Natural killer cell (primary cell): ENCODE data around the gene SLC25A26. TPM values are rescaled to one million over a fixed set of nuclear protein-coding genes. Genes with fewer than 3 reads are reported as not detected.
A peak's percentile ranks its signal among the peaks of the same experiment; 100 is the strongest.

Source experiments
- ATAC-seq, 3 donors: fragments of 150-1000 bp in 2 of 3; fragments of 200-7000 bp in 1 of 3; cut with Tn5 transposase; 1 replicate in 1 of 3; 2 replicates in 2 of 3; pipeline ENCODE4 v1.10.0; 2021; ENCODE audit warnings: mild to moderate bottlenecking in 2 of 3, moderate library complexity in 2 of 3
- DNase-seq, 2 donors: peaks; one replicate each; pipeline versions ENCODE4 v3.0.0 to v3.0.0-alpha.2; 2013 to 2021; ENCODE audit warnings: mixed read lengths in 1 of 2
- H3K27ac ChIP-seq: one replicate; pipeline ENCODE4 v1.5.1; 2013; ENCODE audit warnings: mild to moderate bottlenecking, low read length
- H3K27me3 ChIP-seq: one replicate; pipeline ENCODE4 v1.6.1; 2013; ENCODE audit warnings: low read length; ENCODE audit not compliant: control insufficient read depth, insufficient read depth
- H3K36me3 ChIP-seq: one replicate; pipeline ENCODE4 v1.6.1; 2013; ENCODE audit warnings: low read length; ENCODE audit not compliant: control insufficient read depth, insufficient read depth
- H3K4me1 ChIP-seq: one replicate; pipeline ENCODE4 v1.6.1; 2013; ENCODE audit warnings: low read length; ENCODE audit not compliant: control insufficient read depth, insufficient read depth
- H3K4me3 ChIP-seq: one replicate; pipeline ENCODE4 v1.5.1; 2013; ENCODE audit warnings: low read length
- H3K9me3 ChIP-seq: one replicate; pipeline ENCODE4 v1.6.1; 2013; ENCODE audit warnings: low read length; ENCODE audit not compliant: control insufficient read depth, insufficient read depth
- H3K27ac Mint-ChIP-seq, 2 donors: one replicate each; pipeline ENCODE4 v1.8.0; 2022; ENCODE audit warnings: mild to moderate bottlenecking in 2 of 2, mixed read lengths in 2 of 2, moderate library complexity in 1 of 2
- H3K27me3 Mint-ChIP-seq, 2 donors: one replicate each; pipeline ENCODE4 v1.8.0; 2022; ENCODE audit warnings: low read depth in 2 of 2, mixed read lengths in 2 of 2
- H3K36me3 Mint-ChIP-seq: one replicate; pipeline ENCODE4 v1.8.0; 2022; ENCODE audit warnings: mixed read lengths
- H3K4me1 Mint-ChIP-seq, 2 donors: one replicate each; pipeline ENCODE4 v1.8.0; 2022; ENCODE audit warnings: mixed read lengths in 2 of 2
- H3K4me3 Mint-ChIP-seq: one replicate; pipeline ENCODE4 v1.8.0; 2022; ENCODE audit warnings: mild to moderate bottlenecking, moderate library complexity, mixed read lengths
- H3K9me3 Mint-ChIP-seq, 2 donors: one replicate each; pipeline ENCODE4 v1.8.0; 2022; ENCODE audit warnings: mixed read lengths in 2 of 2
- WGBS: methylation state at CpG from one replicate; pipeline ENCODE4 v1.1.7; 2013; ENCODE audit warnings: missing lambda C conversion rate; ENCODE audit not compliant: insufficient coverage; 5-methylcytosine and 5-hydroxymethylcytosine counted together
- intact Hi-C: fragments of 100-400 bp; cut with micrococcal nuclease; formaldehyde crosslinking; loops from one replicate; pipeline ENCODE4 v1.14.2; 2022
- total RNA-seq, 4 donors: library from RNA; stranded (reverse); fragments of 120-200 nt in 1 of 4; gene quantifications; one replicate each; pipeline versions ENCODE4 v1.2.3 to v1.2.4, GENCODE V29; 2013 to 2022
- TF ChIP-seq, protein P1 (sequence below): fragments of 200-600 bp; IDR thresholded peaks from one replicate; pipeline ENCODE4 v1.8.0; 2022; ENCODE audit warnings: antibody characterized with exemption

Gene SLC25A26
- total RNA-seq, 3 donors from 2014 or later (not counting 1 experiment from before 2014, with no cell fraction given), result 18.4 to 23.9 (median 23.3) TPM

DNA sequence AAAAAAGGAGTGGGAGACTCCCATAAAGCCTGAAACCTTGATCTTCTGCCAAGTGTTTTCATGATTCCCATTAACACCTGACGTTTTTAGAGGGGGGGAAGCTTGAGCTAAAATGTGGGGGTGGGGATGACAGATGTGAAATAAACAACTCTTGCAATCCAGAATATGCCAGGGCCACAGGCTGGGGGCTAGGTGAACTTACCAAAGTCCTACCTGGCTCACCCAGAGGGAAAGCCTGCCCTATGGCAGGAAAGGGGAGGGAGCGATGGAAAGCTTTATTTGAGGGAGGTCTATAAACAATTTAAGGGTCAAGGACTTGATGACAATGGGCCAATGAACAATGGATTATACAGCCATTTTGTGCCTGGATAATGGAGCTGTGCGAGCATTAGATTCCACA is 171.7 kb downstream of the SLC25A26 start:
- no peaks in the 10 kb centered on the region for H3K36me3 ChIP-seq
- H3K27me3 ChIP-seq, result no peaks in the 10 kb centered on the region
- peak overlapping the region; percentile 29 for H3K4me3 Mint-ChIP-seq
- TF ChIP-seq, protein P1, sequence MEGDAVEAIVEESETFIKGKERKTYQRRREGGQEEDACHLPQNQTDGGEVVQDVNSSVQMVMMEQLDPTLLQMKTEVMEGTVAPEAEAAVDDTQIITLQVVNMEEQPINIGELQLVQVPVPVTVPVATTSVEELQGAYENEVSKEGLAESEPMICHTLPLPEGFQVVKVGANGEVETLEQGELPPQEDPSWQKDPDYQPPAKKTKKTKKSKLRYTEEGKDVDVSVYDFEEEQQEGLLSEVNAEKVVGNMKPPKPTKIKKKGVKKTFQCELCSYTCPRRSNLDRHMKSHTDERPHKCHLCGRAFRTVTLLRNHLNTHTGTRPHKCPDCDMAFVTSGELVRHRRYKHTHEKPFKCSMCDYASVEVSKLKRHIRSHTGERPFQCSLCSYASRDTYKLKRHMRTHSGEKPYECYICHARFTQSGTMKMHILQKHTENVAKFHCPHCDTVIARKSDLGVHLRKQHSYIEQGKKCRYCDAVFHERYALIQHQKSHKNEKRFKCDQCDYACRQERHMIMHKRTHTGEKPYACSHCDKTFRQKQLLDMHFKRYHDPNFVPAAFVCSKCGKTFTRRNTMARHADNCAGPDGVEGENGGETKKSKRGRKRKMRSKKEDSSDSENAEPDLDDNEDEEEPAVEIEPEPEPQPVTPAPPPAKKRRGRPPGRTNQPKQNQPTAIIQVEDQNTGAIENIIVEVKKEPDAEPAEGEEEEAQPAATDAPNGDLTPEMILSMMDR, result no peak
- H3K27me3 Mint-ChIP-seq, result no peaks in the 10 kb centered on the region
- no peak overlapping the region for H3K4me3 ChIP-seq
- no peaks in the 10 kb centered on the region for H3K9me3 ChIP-seq
- H3K36me3 Mint-ChIP-seq, result no peaks in the 10 kb centered on the region
- peaks cover 30 to 35% of the 10 kb centered on the region in 2 donors for H3K4me1 Mint-ChIP-seq
- peaks cover 28% of the 10 kb centered on the region for H3K4me1 ChIP-seq
- intact Hi-C loops, result no loop called here
- WGBS, result 95% methylated on average over 3 of the region's 3 CpGs
- no peak for DNase-seq
- peak overlapping the region; percentile 21 to 83 for H3K27ac Mint-ChIP-seq
- peaks cover 0 to 2% of the 10 kb centered on the region in 2 donors for H3K9me3 Mint-ChIP-seq
- ATAC-seq, result no peak
- no peak overlapping the region for H3K27ac ChIP-seq

DNA sequence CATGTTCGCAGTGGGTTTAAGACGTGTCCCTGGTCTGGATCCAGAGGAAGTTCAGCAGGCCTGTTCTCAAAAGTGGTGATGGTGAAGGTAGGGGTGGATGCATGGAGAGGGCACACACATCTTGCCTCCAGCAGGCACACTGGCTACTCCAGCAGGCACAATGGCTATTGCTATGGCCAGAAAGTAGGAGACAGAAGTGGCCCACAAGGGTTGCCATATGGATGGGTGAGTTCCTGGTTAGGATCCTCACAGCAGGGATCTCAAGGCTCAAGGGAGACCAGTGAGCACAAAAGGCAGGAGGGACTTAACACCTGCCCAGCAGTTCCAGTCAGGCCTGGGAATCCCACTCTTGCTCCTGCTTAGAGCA is 172.1 kb downstream of the SLC25A26 start:
- H3K4me1 Mint-ChIP-seq, result peaks cover 30 to 35% of the 10 kb centered on the region in 2 donors
- TF ChIP-seq, protein P1, result no peak
- H3K27ac Mint-ChIP-seq, result peak overlapping the region; percentile 21 to 83
- ATAC-seq (no peak), DNase-seq (peak in 1 of 2 donors; percentile 13)
- Histone ChIP-seq H3K9me3 (no peaks in the 10 kb centered on the region), H3K27me3 (no peaks in the 10 kb centered on the region), H3K4me3 (no peak overlapping the region), H3K4me1 (peaks cover 28% of the 10 kb centered on the region), H3K27ac (no peak overlapping the region), H3K36me3 (no peaks in the 10 kb centered on the region)
- H3K9me3 Mint-ChIP-seq, result peaks cover 0 to 2% of the 10 kb centered on the region in 2 donors
- peak overlapping the region; percentile 29 for H3K4me3 Mint-ChIP-seq
- 88% methylated on average over 2 of the region's 2 CpGs for WGBS
- no peaks in the 10 kb centered on the region for H3K36me3 Mint-ChIP-seq
- intact Hi-C loops, result no loop called here
- no peaks in the 10 kb centered on the region for H3K27me3 Mint-ChIP-seq

DNA sequence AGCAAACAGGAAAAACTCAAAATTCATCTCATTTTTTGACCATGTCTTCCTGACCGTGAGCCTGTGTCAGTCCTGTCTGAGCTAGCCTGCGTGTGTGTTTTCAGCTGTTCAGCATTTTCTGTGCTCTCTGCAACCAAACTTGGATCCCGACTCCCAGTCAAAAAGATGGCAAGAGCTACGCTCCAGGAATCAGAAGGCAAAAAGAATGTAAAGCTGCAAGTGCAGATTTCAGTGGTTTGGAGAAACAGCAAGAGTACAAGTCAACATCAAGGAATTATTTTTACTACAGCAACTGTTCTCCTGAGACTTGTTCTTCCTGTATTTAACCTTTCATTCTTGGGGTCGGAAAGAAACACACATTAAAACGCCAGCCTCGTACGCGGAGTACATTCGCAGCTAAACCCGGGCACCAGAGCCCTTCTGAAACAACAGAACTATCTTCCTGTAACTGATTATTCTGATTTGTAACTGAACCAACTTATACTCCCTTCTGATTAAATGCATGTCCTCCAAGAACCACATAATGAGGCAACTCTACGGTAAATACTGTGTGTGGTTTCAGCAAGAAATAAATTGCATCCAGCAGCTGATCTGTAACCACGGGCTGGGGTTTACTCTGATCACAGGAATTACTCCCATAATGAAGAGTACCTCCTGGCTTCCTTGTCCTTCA is 172.7 kb downstream of the SLC25A26 start:
- no peaks in the 10 kb centered on the region for H3K36me3 ChIP-seq
- H3K27me3 ChIP-seq, result no peaks in the 10 kb centered on the region
- Mint-ChIP-seq H3K27me3 (no peaks in the 10 kb centered on the region), H3K4me1 (peaks cover 30 to 35% of the 10 kb centered on the region in 2 donors), H3K36me3 (no peaks in the 10 kb centered on the region), H3K27ac (peak overlapping the region; percentile 83 to 85), H3K4me3 (peak overlapping the region; percentile 70), H3K9me3 (no peaks in the 10 kb centered on the region)
- no peaks in the 10 kb centered on the region for H3K9me3 ChIP-seq
- DNase-seq (no peak), ATAC-seq (peak; percentile 27 to 68 (median 48))
- H3K27ac ChIP-seq, result peak overlapping the region; percentile 49
- H3K4me3 ChIP-seq, result peak overlapping the region; percentile 4
- TF ChIP-seq, protein P1, result no peak
- H3K4me1 ChIP-seq, result peaks cover 28% of the 10 kb centered on the region
- intact Hi-C loops, result no loop called here
- WGBS, result 51% methylated on average over 13 of the region's 13 CpGs
